GM12801 (cell line): ENCODE results near the gene BNIP5.
A peak's percentile ranks its signal among the peaks of the same experiment; 100 is the strongest.

Experiments used
- TF ChIP-seq, protein P1 (sequence below): IDR thresholded peaks from one replicate; pipeline ENCODE4 v1.5.1; 2011; ENCODE audit warnings: control low read depth; ENCODE audit not compliant: insufficient read length; ENCODE audit errors: extremely low read depth

The BNIP5 gene

DNA sequence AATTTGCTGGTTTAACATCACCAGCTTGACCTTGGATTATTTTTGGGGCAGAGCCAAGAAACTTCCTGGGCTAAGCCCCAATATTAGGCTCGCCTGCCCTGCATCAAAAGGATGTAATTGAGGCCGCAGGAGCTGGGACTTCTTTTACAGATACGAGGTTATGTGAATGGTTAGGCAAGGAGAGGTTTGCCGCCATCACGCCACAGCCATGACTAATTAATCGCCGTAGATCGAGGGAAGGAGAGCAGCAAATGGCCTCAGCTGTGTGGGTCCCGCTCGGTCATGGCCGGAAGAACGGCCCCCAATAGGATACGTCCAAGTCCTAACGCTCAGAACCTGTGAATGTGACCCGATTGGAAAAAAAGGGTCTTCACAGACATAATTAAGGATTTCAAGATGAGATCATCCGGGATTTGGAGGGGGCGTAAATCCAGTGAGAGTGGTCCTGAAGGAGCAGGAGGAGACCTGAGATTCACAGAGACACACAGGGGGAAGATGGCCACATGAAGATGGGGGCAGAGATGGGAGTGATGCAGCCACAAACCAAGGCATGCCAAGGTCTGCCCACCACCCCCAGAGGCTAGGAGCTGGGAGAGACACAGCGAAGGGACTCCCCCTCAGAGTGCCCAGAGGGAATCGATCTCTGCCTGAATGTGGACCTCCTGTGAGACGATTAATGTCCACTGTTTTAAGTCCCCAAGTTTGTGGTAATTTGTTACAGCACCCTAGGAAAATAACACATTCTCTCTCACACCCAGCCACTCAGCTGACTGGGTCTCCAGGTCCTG is 10.0 kb upstream of the BNIP5 start:
- TF ChIP-seq, protein P1, sequence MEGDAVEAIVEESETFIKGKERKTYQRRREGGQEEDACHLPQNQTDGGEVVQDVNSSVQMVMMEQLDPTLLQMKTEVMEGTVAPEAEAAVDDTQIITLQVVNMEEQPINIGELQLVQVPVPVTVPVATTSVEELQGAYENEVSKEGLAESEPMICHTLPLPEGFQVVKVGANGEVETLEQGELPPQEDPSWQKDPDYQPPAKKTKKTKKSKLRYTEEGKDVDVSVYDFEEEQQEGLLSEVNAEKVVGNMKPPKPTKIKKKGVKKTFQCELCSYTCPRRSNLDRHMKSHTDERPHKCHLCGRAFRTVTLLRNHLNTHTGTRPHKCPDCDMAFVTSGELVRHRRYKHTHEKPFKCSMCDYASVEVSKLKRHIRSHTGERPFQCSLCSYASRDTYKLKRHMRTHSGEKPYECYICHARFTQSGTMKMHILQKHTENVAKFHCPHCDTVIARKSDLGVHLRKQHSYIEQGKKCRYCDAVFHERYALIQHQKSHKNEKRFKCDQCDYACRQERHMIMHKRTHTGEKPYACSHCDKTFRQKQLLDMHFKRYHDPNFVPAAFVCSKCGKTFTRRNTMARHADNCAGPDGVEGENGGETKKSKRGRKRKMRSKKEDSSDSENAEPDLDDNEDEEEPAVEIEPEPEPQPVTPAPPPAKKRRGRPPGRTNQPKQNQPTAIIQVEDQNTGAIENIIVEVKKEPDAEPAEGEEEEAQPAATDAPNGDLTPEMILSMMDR: no peak

DNA sequence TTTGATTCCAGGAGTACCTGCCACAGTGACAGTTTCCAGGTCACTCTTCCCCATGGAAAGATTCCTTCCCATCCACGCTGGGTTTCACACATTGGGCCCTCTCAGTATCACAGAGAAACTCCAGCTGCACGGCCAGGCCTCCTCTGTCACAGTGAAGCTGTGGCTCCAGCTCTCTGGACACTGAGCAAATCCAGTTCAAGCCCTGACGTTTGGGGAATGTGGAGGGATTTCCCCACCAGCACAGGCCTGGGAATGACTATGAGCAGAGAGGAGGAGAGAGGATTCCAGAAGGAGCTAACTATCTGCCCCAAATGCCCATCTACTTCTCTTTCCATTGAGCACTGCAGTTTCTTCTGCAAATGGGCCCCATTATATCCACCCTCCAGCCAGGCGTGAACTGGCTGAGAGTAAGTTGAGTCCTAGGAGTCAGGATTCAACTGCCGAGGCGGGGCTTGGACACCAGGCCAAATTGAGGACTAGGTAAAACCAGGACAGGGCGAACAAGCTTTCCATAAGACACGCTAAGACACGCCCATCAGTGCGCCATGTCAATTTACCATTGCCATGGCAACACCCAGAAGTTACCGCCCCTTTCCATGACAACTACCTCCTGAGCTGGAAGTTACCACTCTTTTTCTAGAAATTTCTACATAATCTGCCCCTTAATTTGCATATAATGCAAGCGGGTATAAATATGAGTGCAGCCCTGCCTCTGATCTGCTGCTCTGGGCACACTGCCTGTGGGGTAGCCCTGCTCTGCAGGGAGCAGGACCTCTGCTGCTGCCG is 9.2 kb upstream of the BNIP5 start:
- TF ChIP-seq, protein P1: no peak

DNA sequence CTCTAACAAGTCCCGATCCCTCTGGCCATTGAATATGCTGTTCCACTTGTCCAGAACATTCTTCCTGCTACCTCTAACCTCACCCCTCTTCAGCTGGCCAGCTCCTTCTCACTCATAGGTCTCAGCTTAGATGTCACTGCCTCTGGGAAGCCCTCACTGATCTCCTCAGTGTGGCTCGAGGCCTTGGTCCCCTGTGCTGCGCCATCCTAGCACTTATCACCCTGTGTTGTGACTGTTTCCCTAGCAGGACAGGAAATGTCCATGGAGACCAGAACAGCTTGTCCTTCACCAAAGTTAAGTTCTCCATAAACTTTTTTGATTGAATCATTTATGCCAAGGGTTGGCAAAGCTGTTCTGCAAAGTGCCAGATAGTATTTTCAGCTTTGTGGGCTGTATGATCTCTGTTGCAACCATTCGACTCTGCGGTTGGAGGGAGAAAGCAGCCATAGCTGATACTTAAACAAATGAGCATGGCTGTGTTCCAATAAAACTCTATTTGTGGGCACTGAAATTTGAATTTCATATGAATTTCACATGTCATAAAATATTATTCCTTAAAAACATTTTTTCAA is 6.5 kb upstream of the BNIP5 start:
- TF ChIP-seq, protein P1: no peak

DNA sequence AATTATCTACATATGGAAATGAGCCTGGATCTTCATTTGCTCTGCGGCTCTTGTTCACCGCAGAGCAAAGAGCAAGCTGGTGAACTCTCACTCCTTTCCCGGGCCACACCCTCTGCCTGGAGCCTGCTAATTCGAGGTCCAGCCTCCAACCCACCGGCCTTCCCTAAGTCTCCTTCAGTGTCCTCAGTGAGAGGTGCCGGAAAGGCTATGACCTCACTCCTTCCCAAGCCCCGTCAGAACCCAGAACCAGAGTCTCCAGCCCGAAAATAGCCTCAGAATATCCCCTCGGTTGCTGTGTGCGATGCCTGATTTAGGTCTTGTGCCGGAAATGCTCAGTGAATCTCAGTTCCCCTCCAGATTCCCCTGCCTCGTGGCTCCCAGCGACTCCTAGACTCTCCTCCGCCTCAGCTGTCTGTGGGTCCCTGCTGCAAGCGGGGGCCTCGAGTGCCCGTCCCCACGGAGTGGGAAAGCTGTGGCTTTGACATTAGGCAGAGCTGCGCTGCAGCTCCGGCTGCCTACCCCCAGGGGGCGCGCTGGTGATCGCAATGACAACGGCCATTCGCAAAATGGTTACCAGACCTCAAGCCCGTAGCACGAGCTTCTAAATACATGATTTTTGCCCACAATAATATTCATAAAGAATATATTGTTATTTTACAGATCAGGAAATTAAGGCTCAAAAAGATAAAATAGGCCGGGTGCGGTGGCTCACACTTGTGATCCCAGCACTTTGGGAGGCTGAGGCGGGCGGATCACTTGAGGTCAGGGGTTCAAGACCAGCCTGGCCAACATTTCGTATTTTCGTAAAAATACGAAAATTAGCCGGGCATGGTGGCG is 4.1 kb upstream of the BNIP5 start:
- TF ChIP-seq, protein P1: peak; percentile 67

DNA sequence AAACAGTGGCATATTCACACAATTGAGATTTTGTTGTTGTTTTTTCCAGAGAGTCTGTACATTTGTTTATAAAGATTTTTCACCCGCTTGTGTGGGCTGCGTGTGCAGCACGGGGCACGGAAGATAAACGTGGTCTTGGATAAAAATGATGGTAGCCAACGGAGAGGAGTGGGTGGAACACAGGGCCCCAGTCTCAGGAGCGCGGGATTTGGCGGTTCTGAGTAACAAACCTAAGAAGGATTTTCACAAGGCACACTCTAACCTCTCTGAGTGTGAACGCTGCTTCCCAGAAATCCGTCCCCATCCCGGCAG is 3.6 kb upstream of the BNIP5 start:
- TF ChIP-seq, protein P1: no peak

DNA sequence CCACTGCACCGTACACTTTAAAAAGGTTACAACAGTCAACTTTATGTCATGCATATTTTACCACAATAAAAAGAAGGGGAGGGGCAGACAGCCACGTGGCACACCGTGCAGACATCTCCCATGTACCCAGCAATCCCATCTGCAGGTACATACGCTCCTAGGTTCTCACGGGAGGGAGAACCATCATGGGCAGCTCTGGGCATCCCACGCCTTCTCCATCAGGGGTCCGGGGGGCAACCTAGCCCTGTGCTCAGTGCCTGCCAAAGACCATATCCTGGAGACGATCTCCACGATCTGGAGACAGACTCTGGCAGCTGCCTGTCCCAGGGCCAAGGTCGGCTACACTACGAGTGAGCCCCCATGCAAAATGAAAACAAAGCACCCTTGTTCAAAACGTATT is 2.5 kb upstream of the BNIP5 start:
- TF ChIP-seq, protein P1: no peak

DNA sequence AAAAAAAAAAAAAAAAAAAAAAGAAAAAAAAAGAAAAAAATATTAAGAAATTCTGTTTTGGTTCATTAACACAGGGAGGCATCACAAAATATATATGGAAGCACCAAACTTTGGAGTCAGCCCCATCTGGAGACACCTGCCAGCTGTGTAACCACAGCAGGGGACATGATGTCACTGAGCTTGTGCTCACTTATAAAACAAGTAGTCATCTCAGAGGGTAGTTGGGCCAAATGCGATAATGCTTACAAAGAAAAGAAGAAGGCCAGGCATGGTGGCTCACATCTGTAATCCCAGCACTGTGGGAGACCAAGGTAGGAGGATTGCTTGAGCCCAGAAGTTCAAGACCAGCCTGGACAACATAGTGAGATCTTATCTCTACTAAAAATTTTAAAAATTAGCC is 1.1 kb upstream of the BNIP5 start:
- TF ChIP-seq, protein P1: no peak
